HK-2 (cell line): ENCODE measurements around the gene RASSF4.

Experiments
- DNase-seq: peaks from one replicate; pipeline ENCODE4 v3.0.0-alpha.2; 2018; ENCODE audit not compliant: unreplicated experiment

RASSF4 gene

DNA sequence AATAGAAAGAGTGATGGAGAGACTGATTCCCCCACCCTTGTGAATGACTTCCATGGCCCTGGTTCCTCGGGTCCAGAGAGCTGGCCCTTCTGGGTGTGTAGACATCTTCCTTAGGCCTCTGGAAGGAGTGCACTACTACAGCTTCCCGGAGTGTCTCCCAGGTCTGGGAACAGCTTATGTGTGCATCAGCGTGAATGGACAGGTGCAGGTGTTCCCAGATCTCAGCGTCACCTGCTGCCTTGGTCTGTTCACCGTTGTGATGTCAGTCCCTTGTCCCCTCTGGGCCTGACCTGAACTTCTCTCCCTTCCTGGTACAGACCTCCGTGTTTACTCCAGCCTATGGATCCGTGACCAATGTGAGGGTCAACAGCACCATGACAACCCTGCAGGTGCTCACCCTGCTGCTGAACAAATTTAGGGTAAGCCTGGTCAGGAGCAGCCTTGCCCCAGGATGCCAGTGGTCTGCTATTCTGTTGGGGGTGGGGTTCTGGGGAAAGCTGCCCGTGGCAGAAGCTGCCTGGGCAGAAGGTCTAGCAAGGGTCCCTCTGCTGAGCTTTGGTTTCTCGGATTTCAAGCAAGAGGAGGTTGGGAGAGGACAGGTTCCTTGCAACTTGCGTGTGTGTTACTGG lies 29.5 kb downstream of the RASSF4 start:
- DNase-seq, result no peak

GRCh38 chr10:44989597-44990301 lies 30.1 kb downstream of the RASSF4 start:
- DNase-seq, result no peak

GRCh38 chr10:44990302-44990655 lies 30.7 kb downstream of the RASSF4 start:
- DNase-seq, result no peak

DNA sequence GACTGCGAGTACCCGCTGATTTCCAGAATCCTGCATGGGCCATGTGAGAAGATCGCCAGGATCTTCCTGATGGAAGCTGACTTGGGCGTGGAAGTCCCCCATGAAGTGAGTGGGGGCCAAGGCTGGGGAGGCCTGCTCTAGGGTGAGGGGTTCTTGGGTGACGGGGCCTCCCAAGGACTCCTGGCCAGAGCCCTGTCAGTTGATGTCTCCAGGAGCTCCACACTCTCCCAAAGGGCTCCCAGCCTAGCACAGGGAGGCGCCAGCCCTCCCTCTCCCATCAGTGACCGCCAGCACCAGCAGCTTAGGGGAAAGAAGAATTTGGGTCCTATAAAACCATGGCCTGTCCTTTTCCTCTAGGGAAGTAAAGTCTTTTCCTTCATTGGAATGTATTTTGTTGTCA lies 31.4 kb downstream of the RASSF4 start:
- DNase-seq, result no peak

DNA sequence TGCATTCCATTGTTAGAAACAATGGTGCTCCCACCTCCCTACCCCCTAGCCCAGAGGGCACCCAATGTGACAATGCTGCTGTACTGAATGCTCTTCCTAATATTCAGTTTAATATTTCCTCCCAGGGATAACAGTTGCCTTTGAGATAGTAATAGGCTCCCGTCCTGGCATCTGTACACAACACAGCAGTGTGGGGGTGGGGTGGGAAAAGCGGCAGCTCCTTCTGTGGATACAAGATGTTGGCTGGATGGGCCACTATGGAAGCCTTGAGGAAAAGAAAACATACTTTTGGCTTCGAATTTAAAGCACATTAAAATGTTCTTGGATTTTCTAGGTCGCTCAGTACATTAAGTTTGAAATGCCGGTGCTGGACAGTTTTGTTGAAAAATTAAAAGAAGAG lies 32.0 kb downstream of the RASSF4 start:
- no peak for DNase-seq

DNA sequence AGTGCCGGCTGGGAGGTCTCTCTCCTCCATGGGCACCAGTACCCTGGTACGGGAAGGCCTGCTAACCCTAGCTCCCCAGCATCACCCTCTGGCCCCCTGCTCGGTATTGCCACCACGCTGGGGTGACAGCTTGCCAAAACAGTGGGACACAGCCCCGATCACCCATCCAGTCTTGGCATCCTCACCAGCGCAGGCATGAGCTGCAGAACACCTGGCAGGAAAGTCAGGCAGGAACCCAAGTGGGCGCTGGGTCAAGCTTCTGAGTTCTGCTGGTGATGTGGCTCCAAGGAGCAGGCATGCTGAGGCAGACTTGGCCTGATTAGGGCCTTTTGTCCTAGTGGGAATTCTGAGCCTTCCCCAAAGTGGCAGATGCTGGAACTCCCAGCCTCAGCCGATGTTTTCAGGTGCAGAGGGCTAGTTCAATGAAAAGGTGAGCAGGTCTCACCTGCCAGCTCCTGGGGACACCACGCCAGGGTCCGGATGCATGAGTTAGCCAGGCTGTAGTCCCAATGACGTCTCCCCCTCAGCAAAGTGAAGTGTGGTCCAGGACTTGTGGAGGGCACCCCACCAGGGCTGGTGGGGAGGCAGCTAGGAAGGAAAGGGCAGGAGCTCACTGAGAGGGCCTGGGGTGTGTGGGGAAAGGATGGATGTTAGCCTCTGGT lies 32.6 kb downstream of the RASSF4 start:
- DNase-seq, result no peak

GRCh38 chr10:44992732-44993225 lies 33.2 kb downstream of the RASSF4 start:
- DNase-seq, result no peak

- DNase-seq, result no peak
Measured at GRCh38 chr10:44993226-44993921, 33.8 kb downstream of the RASSF4 start.

DNA sequence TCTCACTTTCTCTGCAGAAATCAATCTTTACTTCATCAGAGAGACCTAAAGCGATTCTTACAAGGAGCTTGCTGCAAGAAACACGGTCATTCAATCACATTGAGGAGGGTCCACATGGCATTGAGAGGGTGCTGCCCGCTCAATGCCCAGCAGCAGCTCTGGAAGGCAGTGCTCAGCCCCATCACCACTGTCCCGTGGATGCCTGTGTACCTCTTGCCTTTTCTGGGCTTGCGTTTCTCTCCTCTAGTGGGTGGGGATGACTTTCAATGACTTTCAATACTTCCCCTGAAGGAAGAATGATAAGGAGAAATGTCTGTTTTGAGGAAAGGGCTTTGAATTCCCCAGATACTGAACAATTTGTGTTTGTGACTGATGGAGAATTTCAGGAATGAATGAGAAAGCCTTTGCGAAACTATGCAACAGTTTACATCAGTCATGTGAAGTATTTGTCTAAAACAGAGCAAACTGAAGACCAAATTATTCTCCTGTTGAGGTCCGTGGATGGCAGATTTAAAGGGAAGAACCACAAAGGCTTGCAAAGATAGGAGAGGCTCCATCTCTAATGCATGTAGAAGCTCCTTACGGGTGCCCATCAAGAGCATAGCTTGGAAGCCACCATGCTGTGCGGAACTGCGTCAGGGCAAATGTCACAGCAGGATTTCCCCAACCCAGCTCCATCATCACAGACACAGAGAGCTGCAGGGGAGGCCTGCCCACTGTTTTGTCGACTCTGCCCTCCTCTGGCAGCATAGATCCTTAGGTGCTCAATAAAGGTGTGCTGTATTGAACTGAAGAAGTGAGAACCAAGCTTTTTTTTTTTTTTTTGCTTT lies 34.5 kb downstream of the RASSF4 start:
- no peak for DNase-seq

DNA sequence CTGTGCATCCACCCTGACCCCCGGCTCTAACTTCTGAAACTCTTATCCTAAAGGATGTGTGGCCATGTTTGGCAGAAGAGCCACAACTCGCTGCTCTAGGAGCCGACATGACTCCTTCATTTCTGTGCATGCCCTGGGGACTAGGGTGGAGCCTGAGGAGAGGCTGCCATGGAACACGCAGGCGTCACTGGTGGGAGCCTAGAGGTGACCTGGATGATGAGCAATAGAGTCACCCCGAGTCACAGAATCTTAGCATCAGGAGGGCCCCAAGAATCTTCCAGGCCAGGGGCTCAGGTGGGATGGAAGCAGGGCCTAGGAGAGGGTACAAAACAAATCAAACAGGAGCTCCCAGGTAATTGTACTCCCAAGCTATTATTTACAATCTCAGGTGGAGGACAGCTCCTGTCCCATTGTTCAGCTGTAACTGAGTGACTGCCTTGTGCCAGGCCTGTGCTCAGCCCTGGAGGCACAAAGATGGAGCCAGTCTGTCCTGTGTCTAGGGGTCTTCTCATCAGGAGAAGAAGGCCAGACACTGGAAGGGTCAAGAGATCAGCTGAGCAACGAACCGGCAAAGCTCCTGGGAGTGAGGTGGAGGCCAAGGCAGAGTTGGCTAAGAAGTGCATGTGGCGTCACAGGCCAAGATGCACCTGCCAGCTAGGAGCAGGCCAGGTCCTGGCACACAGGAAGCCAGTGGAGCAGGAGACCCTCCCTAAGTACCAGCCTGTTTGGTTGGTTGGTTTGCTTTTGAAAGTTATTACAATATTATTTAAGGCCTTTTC lies 35.3 kb downstream of the RASSF4 start:
- DNase-seq, result no peak

- no peak for DNase-seq
Measured at GRCh38 chr10:44995581-44995913, 35.9 kb downstream of the RASSF4 start.

DNA sequence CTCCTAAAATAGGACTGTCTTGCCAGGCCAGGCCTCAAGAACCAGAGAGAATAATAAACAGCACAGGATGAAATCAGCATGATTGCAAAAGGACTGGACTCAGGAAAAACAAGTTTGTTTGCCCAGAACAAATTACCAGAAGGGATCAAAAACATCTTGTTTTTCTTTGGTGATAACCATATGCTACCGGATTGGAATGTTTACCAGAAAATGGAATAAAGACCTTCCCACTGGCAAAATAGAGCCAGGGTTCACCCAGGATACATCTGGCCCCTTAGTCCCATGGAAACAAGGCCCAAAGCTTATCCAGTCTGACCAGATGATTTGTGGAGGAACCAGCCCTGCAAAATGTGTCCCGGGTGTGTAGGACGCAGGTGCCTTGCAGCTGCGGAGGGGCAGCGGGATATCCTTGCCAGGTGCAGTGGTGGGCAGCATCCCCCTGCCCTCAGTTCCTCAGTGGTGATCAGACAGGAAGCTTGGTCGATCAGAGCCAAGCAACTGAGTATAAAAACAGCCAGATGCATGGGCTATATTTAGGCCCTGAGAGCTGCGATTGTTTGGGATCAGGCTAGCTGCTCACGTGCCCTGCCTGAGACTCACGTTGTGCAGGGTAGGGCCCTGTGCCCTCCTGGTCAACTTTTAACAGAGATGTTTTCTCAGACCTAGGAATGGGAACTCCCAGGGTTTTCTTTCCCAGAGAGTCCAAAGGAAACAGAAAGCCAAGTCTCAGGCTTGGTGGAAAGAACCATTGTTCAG lies 36.5 kb downstream of the RASSF4 start:
- DNase-seq, result no peak

DNA sequence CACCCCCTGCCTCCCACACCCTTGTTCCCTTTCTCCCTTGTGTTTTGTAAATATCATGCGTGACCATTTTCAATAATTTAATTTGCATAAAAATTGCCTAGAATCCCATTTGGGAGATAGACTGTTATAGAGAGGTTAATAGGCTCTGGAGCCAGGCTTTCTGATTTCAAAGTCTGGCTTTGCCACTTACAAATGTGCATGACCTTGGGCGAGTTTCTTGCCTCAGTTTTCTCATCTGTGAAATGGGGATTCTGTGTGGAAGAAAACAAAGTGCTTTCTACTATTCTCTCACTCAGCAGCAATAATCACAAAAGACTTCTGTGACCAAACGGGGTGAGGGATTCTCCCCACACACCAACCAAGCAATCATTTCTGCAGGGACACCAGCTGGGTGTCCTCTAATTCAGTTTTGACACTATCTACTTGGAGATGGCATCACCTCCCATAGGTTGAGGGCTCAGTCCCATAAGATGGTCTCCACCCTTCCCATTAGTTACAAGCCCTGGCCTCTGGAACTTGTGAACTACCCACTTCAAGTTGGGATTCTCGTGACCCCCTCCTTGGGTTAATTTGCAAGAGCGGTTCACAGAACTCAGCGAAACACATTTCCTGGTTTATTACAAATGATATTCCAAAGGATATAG lies 37.6 kb downstream of the RASSF4 start:
- no peak for DNase-seq

DNA sequence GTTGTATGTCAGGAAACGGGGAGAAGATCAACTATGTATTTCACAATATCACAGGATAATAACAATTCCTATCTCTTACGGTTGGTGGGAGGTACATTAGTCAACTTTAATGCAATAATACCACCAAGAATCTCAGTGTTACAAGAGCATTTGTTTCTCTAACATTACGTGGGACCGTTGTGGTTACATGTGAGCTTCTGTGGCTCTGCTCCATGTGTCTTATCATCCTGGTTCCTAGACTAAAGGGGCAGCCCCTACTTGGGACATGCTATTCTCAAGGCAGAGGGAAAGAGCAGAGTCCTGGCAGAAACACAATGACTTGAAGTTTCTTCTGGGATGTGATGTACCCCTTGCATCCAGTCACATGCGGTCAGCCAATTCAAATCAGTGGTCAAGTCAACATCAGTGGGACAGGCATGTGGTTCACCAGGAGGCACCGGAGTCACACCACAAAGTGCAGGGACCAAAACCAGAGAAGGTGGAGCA lies 38.6 kb downstream of the RASSF4 start:
- DNase-seq, result no peak

- no peak for DNase-seq
Measured at GRCh38 chr10:45000138-45000751, 40.6 kb downstream of the RASSF4 start.

DNA sequence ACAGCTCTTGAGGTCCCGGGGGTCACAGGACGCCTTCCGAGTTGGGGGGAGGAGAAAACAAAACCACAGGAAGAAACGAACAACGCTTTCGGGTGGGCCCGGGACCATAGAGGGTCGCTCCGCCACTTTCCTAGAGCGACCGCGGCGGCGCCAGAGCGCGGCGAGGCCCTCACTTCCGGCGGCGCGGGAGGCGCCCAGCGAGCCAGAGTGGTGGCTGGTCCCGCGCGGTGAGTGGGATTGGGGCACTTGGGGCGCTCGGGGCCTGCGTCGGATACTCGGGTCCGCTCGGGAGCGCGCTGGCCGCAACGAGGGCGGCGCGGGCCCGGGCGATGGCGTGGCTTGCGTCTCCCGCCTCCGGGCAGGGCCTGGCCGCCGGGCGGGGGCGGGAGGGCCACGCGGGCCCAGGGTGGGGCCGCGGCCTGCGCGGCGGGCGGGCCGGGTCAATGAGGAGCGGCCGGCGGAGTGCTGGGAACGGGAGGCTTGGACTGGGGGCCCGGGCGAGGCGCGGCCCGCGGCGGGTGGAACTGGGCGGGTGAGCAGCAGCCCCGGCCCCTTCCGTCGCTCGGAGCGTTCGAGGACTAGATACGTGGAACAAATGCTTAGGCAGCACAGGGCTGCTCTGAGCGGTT lies 41.3 kb downstream of the RASSF4 start, which contains the start of gene ZNF22:
TSS of gene ZNF22 (plus strand) at position 172 of the 629 bp plus-strand sequence. CDS start 2,446 bp downstream, outside the sequence.
- DNase-seq, result peak; percentile 79

GRCh38 chr10:45001381-45002148 lies 42.0 kb downstream of the RASSF4 start:
- peak; percentile 78 for DNase-seq
